ENCODE measurements around the gene ZHX3.
"Not testable (repeated sequence)": the region's sequence is repeated elsewhere in the genome, so short reads cannot be mapped to it uniquely, and the experiment has no call there.

Gene ZHX3

GRCh38 chr20:41330343-41330720, 12.8 kb upstream of the ZHX3 start:
- DNase-seq = no peak

GRCh38 chr20:41329435-41330342, 12.2 kb upstream of the ZHX3 start:
- no peak for DNase-seq

GRCh38 chr20:41327178-41327577, 9.6 kb upstream of the ZHX3 start:
- no peak for DNase-seq

GRCh38 chr20:41320976-41321375, 3.4 kb upstream of the ZHX3 start:
- no peak for DNase-seq

GRCh38 chr20:41320441-41320840, 2.9 kb upstream of the ZHX3 start:
- DNase-seq = no peak

GRCh38 chr20:41318271-41318649, 729 bp upstream of the ZHX3 start:
- no peak for DNase-seq

GRCh38 chr20:41316602-41317545, 657 bp downstream of the ZHX3 start:
- no peak for DNase-seq

GRCh38 chr20:41316051-41316450, 1.5 kb downstream of the ZHX3 start:
- DNase-seq = no peak

GRCh38 chr20:41314386-41314785, 3.1 kb downstream of the ZHX3 start:
- DNase-seq = no peak

- not testable (repeated sequence) for DNase-seq
These were observed 5.5 kb downstream of the ZHX3 start for GRCh38 chr20:41312009-41312408.

GRCh38 chr20:41309817-41310216, 7.7 kb downstream of the ZHX3 start:
- DNase-seq = no peak

GRCh38 chr20:41308726-41309413, 8.7 kb downstream of the ZHX3 start:
- no peak for DNase-seq

GRCh38 chr20:41308290-41308711, 9.2 kb downstream of the ZHX3 start:
- DNase-seq = no peak

GRCh38 chr20:41307021-41307420, 10.5 kb downstream of the ZHX3 start:
- DNase-seq = no peak

- DNase-seq = no peak
These were observed 11.3 kb downstream of the ZHX3 start for GRCh38 chr20:41306061-41306727.

GRCh38 chr20:41304424-41305079, 13.0 kb downstream of the ZHX3 start:
- DNase-seq = no peak

GRCh38 chr20:41304002-41304401, 13.5 kb downstream of the ZHX3 start:
- no peak for DNase-seq

- DNase-seq = no peak
These were observed 16.6 kb downstream of the ZHX3 start for GRCh38 chr20:41300886-41301285.

GRCh38 chr20:41300383-41300782, 17.1 kb downstream of the ZHX3 start:
- no peak for DNase-seq

- no peak for DNase-seq
These were observed 17.6 kb downstream of the ZHX3 start for GRCh38 chr20:41299899-41300298.

GRCh38 chr20:41293269-41294037, 24.1 kb downstream of the ZHX3 start:
- DNase-seq = no peak

Measured in SHP77 (cell line).